ENCODE results near the gene RTL9.

DNA sequence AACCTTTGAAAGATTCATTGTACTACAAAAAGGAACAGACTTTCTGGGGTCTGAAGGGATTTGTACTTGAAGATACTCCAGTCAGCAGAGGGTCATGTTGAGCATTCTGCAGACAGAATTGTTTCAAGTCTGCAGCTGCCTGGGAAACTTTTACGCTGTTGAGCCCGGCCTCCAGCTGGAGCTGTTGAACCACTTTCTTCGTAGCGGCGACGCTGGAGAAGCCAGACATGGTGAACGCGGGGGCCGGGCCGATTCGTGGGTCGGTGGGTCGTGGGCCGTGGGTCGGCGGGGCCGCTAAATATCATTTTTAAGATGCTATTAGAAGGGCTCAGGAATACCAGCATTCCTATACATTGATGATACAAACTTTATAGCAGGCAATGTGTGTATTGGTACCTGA is 12.0 kb upstream of the RTL9 start:
- TF ChIP-seq, protein P1, sequence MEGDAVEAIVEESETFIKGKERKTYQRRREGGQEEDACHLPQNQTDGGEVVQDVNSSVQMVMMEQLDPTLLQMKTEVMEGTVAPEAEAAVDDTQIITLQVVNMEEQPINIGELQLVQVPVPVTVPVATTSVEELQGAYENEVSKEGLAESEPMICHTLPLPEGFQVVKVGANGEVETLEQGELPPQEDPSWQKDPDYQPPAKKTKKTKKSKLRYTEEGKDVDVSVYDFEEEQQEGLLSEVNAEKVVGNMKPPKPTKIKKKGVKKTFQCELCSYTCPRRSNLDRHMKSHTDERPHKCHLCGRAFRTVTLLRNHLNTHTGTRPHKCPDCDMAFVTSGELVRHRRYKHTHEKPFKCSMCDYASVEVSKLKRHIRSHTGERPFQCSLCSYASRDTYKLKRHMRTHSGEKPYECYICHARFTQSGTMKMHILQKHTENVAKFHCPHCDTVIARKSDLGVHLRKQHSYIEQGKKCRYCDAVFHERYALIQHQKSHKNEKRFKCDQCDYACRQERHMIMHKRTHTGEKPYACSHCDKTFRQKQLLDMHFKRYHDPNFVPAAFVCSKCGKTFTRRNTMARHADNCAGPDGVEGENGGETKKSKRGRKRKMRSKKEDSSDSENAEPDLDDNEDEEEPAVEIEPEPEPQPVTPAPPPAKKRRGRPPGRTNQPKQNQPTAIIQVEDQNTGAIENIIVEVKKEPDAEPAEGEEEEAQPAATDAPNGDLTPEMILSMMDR (conservative IDR thresholded peaks at IDR 0.05 in 1 of 2, IDR thresholded peaks at IDR 0.05 in 1 of 2; ENCODE audit: low read depth in 1 of 2, low read length in 2 of 2), result no peak
- TF ChIP-seq EZH2 (IDR thresholded peaks at IDR 0.05; ENCODE audit: low read length, missing control alignments), result no peak
